Astrocyte (in vitro differentiated cells and primary cell): Measurements from ENCODE around the gene CYTH4. TPM values are rescaled to one million over a fixed set of nuclear protein-coding genes. Genes with fewer than 3 reads are reported as not detected.

ENCODE experiments used
- DNase-seq: peaks from one replicate; pipeline ENCODE4 v3.0.0-alpha.2; 2010; ENCODE audit warnings: low read depth
- FAIRE-seq: peaks from 2 replicates; lab custom pipeline; 2011; peaks lifted over from hg19 to GRCh38; lab: Jason Lieb, UNC
- H2AFZ ChIP-seq: 2 replicates; pipeline ENCODE4 v1.6.0; 2012; ENCODE audit warnings: low read depth, low read length, inconsistent platforms
- H3K27ac ChIP-seq: 2 replicates; pipeline ENCODE4 v1.5.1; 2011; ENCODE audit warnings: low read depth, low read length, inconsistent platforms
- H3K27me3 ChIP-seq: 2 replicates; pipeline ENCODE4 v1.6.0; 2011; ENCODE audit warnings: low read length, inconsistent platforms; ENCODE audit not compliant: insufficient read depth
- H3K36me3 ChIP-seq: 2 replicates; pipeline ENCODE4 v1.5.1; 2011; ENCODE audit warnings: low read length, inconsistent platforms; ENCODE audit not compliant: insufficient read depth
- H3K4me1 ChIP-seq: 2 replicates; pipeline ENCODE4 v1.5.1; 2011; ENCODE audit warnings: low read length, inconsistent platforms; ENCODE audit not compliant: insufficient read depth
- H3K4me2 ChIP-seq: 2 replicates; pipeline ENCODE4 v1.6.0; 2012; ENCODE audit warnings: low read length, inconsistent platforms
- H3K4me3 ChIP-seq: 2 replicates; pipeline ENCODE4 v1.5.1; 2011; ENCODE audit warnings: low read depth, mild to moderate bottlenecking, low read length, inconsistent platforms; ENCODE audit not compliant: insufficient read depth
- H3K79me2 ChIP-seq: 2 replicates; pipeline ENCODE4 v1.6.0; 2012; ENCODE audit warnings: mild to moderate bottlenecking, low read length, inconsistent platforms; ENCODE audit not compliant: insufficient read depth
- H3K9ac ChIP-seq: 2 replicates; pipeline ENCODE4 v1.6.0; 2012; ENCODE audit warnings: mild to moderate bottlenecking, low read length, inconsistent platforms
- H3K9me3 ChIP-seq: 2 replicates; pipeline ENCODE4 v1.5.1; 2012; ENCODE audit warnings: low read depth, mild to moderate bottlenecking, low read length, inconsistent platforms; ENCODE audit not compliant: insufficient read depth
- H4K20me1 ChIP-seq: 2 replicates; pipeline ENCODE4 v1.6.0; 2012; ENCODE audit warnings: low read length, inconsistent platforms; ENCODE audit not compliant: insufficient read depth
- H3K27ac Mint-ChIP-seq: one replicate; pipeline ENCODE4 v1.8.0; 2021; ENCODE audit warnings: mild to moderate bottlenecking, mixed read lengths; ENCODE audit not compliant: unreplicated experiment
- H3K27me3 Mint-ChIP-seq: one replicate; pipeline ENCODE4 v1.8.0; 2021; ENCODE audit warnings: low read depth, mixed read lengths; ENCODE audit not compliant: unreplicated experiment
- H3K36me3 Mint-ChIP-seq: one replicate; pipeline ENCODE4 v1.8.0; 2021; ENCODE audit warnings: low read depth, mixed read lengths; ENCODE audit not compliant: unreplicated experiment
- H3K4me1 Mint-ChIP-seq: one replicate; pipeline ENCODE4 v1.8.0; 2021; ENCODE audit warnings: low read depth, mixed read lengths; ENCODE audit not compliant: unreplicated experiment
- H3K4me3 Mint-ChIP-seq: one replicate; pipeline ENCODE4 v1.8.0; 2021; ENCODE audit warnings: mild to moderate bottlenecking, moderate library complexity, mixed read lengths; ENCODE audit not compliant: unreplicated experiment
- H3K9me3 Mint-ChIP-seq: one replicate; pipeline ENCODE4 v1.8.0; 2021; ENCODE audit warnings: mild to moderate bottlenecking, mixed read lengths; ENCODE audit not compliant: unreplicated experiment
- CTCF ChIP-seq: IDR thresholded peaks from 2 replicates; pipeline ENCODE4 v1.5.1; 2011; ENCODE audit warnings: low read depth, mild to moderate bottlenecking, inconsistent platforms, low read length, moderate library complexity; ENCODE audit not compliant: insufficient read depth
- EZH2 ChIP-seq: IDR thresholded peaks from 2 replicates; pipeline ENCODE4 v1.6.1; 2012; ENCODE audit warnings: mild to moderate bottlenecking, low read length, inconsistent platforms; ENCODE audit not compliant: insufficient read depth
- total RNA-seq: library from RNA; stranded (reverse); gene quantifications from 2 replicates; pipeline ENCODE4 v1.2.1, GENCODE V29; 2021

CYTH4 gene
- total RNA-seq, 1 donor from 2014 or later: not detected

- Histone ChIP-seq H3K4me2 (no peak overlapping the region), H4K20me1 (no peaks in the 10 kb centered on the region), H3K27me3 (peaks cover 13% of the 10 kb centered on the region), H3K27ac (no peak overlapping the region), H3K9me3 (no peaks in the 10 kb centered on the region), H3K4me1 (peaks cover 10% of the 10 kb centered on the region), H3K4me3 (no peak overlapping the region), H3K9ac (no peak overlapping the region), H2AFZ (no peak overlapping the region), H3K79me2 (no peaks in the 10 kb centered on the region), H3K36me3 (no peaks in the 10 kb centered on the region)
- TF ChIP-seq CTCF: no peak
- TF ChIP-seq EZH2: no peak
- no peaks in the 10 kb centered on the region for H3K9me3 Mint-ChIP-seq
- peaks cover 61% of the 10 kb centered on the region for H3K27me3 Mint-ChIP-seq
- H3K36me3 Mint-ChIP-seq: no peaks in the 10 kb centered on the region
- FAIRE-seq (no peak), DNase-seq (no peak)
- H3K27ac Mint-ChIP-seq: peak overlapping the region; percentile 34
- no peaks in the 10 kb centered on the region for H3K4me1 Mint-ChIP-seq
- H3K4me3 Mint-ChIP-seq: no peak overlapping the region
Observed at GRCh38 chr22:37344735-37345449, 62.6 kb downstream of the CYTH4 start.

- Mint-ChIP-seq H3K4me1 (no peaks in the 10 kb centered on the region), H3K36me3 (no peaks in the 10 kb centered on the region), H3K27me3 (peaks cover 55% of the 10 kb centered on the region), H3K9me3 (no peaks in the 10 kb centered on the region), H3K27ac (no peak overlapping the region), H3K4me3 (no peak overlapping the region)
- no peak overlapping the region for H2AFZ ChIP-seq
- H3K27ac ChIP-seq: peak overlapping the region; percentile 28
- H3K79me2 ChIP-seq: no peaks in the 10 kb centered on the region
- peak overlapping the region; percentile 23 for H3K9ac ChIP-seq
- H3K4me3 ChIP-seq: no peak overlapping the region
- FAIRE-seq: peak; percentile 90
- no peak for TF ChIP-seq EZH2
- H3K36me3 ChIP-seq: no peaks in the 10 kb centered on the region
- H3K4me1 ChIP-seq: peaks cover 10% of the 10 kb centered on the region
- peaks cover 12% of the 10 kb centered on the region for H3K27me3 ChIP-seq
- peak overlapping the region; percentile 56 for H3K4me2 ChIP-seq
- H4K20me1 ChIP-seq: no peaks in the 10 kb centered on the region
- no peaks in the 10 kb centered on the region for H3K9me3 ChIP-seq
- peak; percentile 98 for DNase-seq
Observed at GRCh38 chr22:37345863-37346504, 63.7 kb downstream of the CYTH4 start.

GRCh38 chr22:37346505-37346895 is 64.2 kb downstream of the CYTH4 start:
- Histone ChIP-seq H3K4me2 (peak overlapping the region; percentile 56), H2AFZ (no peak overlapping the region)

More at GRCh38 chr22:37346505-37346895, 64.2 kb downstream of the CYTH4 start:
- Histone ChIP-seq H3K27me3 (peaks cover 7% of the 10 kb centered on the region), H3K4me1 (peaks cover 10% of the 10 kb centered on the region), H3K9me3 (no peaks in the 10 kb centered on the region), H3K36me3 (no peaks in the 10 kb centered on the region), H4K20me1 (no peaks in the 10 kb centered on the region), H3K79me2 (no peaks in the 10 kb centered on the region), H3K27ac (no peak overlapping the region), H3K9ac (peak overlapping the region; percentile 23), H3K4me3 (no peak overlapping the region)
- Mint-ChIP-seq H3K27ac (no peak overlapping the region), H3K4me3 (no peak overlapping the region), H3K9me3 (no peaks in the 10 kb centered on the region), H3K4me1 (no peaks in the 10 kb centered on the region), H3K27me3 (peaks cover 54% of the 10 kb centered on the region), H3K36me3 (no peaks in the 10 kb centered on the region)
- TF ChIP-seq EZH2 (no peak), CTCF (no peak)
- DNase-seq (no peak), FAIRE-seq (no peak)
